BE2C (cell line): Measurements from ENCODE around the gene RNF130.

Experiments used
- DNase-seq: peaks from one replicate; pipeline ENCODE4 v3.0.0-alpha.2; 2020
- H3K27me3 ChIP-seq: fragments of 250-450 bp; sonication (Bioruptor Pico); 2 replicates; pipeline ENCODE4 v1.5.1; 2020; ENCODE audit warnings: mild to moderate bottlenecking
- H3K36me3 ChIP-seq: fragments of 250-450 bp; sonication (Bioruptor Pico); 2 replicates; pipeline ENCODE4 v1.5.1; 2020; ENCODE audit warnings: mild to moderate bottlenecking
- H3K4me1 ChIP-seq: fragments of 250-450 bp; sonication (Bioruptor Pico); 2 replicates; pipeline ENCODE4 v1.5.1; 2020
- H3K4me3 ChIP-seq: 2 replicates; pipeline ENCODE4 v1.5.1; 2011; ENCODE audit warnings: low read depth, low read length
- H3K9me3 ChIP-seq: fragments of 250-450 bp; sonication (Bioruptor Pico); 2 replicates; pipeline ENCODE4 v1.5.1; 2020
- CTCF ChIP-seq: IDR thresholded peaks from 2 replicates; pipeline ENCODE4 v1.5.1; 2012; ENCODE audit warnings: mild to moderate bottlenecking, low read depth, low read length

The RNF130 gene

DNA sequence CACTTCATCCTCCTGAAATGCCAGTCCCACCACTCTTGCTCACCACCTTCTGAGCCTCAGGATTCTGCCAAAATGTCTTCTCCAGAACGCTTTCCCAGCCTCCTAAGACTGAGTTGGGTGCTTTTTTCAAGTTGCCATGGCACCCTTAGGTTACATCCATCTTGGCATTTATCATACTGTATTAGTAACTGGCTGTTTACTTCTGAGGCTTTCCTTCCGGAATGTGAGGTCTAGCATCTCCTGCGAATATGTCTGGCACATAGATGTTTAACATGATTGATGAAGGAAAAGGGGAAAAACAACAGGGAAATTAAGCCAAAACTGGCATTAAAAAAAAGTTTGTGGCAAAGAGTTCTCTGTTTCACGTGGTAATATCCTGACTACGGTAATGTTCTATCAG is 24.9 kb downstream of the RNF130 start:
- Histone ChIP-seq H3K9me3 (no peaks in the 10 kb centered on the region; the same call in 1 of the 2 replicates), H3K4me1 (no peaks in the 10 kb centered on the region; the same call in 1 of the 2 replicates), H3K4me3 (no peak overlapping the region), H3K27me3 (no peaks in the 10 kb centered on the region), H3K36me3 (no peaks in the 10 kb centered on the region)
- no peak for DNase-seq
- no peak for TF ChIP-seq CTCF

DNA sequence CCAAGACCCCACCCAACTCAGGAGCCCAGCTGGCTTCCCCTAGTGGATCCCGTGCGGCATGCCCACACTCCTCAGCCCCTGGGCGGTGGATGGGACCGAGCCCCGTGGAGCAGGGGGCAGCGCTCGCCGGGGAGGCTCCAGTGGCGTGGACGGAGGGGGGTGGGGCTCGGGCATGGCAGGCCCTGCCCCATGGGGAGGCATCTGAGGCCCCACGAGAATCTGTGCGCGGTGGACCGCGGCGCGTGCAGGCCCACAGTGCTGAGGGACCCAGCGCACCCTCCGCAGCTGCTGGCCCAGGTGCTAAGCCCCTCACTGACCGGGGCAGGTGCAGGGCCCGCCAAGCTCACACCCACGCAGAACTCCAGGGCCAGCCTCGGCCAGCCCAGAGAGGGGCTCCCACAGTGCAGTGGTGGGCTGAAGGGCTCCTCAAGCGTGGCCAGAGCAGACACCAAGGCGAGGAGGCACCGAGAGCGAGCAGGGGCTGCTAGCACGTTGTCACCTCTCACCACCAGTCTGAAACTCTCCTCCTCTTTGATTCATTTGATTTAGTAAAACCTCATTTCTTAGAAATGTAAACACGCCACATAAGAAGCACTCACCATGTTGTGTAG is 25.6 kb downstream of the RNF130 start:
- H3K9me3 ChIP-seq: no peaks in the 10 kb centered on the region; the same call in 1 of the 2 replicates
- no peak overlapping the region for H3K4me3 ChIP-seq
- no peaks in the 10 kb centered on the region for H3K27me3 ChIP-seq
- H3K36me3 ChIP-seq: no peaks in the 10 kb centered on the region
- DNase-seq: no peak
- TF ChIP-seq CTCF: no peak
- no peaks in the 10 kb centered on the region; the same call in 1 of the 2 replicates for H3K4me1 ChIP-seq

- Histone ChIP-seq H3K4me1 (no peaks in the 10 kb centered on the region), H3K36me3 (no peaks in the 10 kb centered on the region; the same call in 1 of the 2 replicates), H3K4me3 (no peak overlapping the region), H3K9me3 (no peaks in the 10 kb centered on the region; the same call in 1 of the 2 replicates), H3K27me3 (no peaks in the 10 kb centered on the region)
- no peak for DNase-seq
- TF ChIP-seq CTCF: no peak
Measured at GRCh38 chr5:180043377-180043776, 28.2 kb downstream of the RNF130 start.

DNA sequence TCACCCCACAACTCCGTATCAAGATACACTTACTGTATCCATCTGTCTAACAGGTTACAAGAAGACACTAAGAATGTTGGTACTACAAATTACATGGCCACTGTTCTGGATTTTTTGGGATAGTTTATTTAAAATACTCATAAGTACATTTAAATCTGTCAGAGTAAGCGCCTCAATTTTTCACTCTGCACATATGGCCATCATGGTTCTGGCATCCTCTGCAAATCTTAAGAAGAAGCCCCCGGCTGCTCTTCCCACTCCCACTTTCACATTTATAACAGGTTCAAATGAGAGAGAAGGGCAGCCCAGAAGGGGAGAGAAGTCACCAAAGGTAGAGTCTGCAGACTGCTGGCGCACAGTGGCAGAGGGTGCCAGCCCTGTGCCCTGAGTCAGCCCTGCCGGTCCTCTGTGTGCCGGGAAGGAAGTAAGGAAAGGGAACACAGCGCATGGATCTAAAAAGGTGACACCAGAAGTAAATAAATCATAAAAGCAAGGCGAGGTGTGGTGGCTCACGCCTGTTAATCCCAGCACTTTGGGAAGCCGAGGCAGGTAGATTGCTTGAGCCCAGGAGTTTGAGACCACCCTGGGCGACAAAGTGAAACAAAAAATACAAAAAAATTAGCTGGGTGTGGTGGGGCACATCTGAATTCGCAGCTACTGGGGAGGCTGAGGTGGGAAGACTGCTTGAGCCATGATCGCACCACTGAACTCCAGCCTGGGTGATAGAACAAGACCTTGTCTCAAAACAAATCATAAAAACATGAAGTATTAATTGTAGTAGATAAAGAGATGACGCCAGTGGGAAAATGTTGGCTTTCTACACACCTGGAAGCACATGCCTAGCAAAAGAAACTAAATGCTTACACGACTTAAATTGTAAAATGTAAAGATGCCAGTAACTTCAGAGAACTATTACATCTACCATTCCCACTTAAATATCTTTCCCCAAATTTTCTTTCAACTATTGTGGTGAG is 30.0 kb downstream of the RNF130 start:
- Histone ChIP-seq H3K27me3 (no peaks in the 10 kb centered on the region), H3K4me1 (no peaks in the 10 kb centered on the region), H3K4me3 (no peak overlapping the region), H3K36me3 (no peaks in the 10 kb centered on the region; the same call in none of the 2 replicates), H3K9me3 (no peaks in the 10 kb centered on the region; the same call in 1 of the 2 replicates)
- TF ChIP-seq CTCF: no peak
- no peak for DNase-seq

DNA sequence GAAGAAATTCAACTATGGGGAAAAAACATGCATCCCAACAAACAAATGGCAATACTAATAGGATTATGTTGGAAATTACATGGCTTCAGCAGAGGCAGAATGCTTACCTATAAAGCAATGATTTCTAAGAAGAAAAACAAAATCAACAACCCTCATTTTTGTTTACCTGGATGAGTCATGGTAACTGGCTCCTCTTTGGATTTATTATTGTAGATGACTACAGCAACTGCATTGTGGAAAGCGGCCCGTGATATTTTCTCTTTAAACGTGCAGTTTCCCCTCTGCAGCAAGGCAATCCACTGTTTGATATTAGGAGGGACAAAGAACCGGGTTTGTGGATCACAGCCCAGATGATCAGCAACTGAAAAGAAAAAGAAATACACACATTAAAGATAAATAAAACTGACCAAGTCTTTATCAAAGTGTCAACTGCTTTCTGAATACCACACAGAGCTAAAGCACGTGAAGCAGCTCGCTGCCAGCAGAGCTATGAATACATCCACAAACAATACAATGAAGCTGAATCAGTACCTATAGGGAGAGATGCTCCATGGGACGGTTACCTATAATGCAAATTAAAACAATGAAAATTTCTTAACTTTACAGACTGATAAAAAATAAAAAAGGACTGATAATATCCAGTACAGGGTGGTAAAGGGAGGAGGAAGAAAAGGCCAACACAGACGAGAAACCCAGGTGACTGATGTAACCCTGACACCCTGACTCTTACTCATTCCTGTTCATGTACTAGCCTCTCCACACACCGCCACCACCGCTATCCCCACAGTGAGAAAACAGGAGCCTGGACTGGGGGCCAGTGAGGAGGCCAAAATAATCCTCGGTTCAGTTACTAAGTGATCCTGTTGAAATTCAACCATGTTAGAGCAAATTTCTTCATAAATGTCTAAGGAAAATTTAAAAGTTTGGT is 31.0 kb downstream of the RNF130 start:
- DNase-seq: no peak
- Histone ChIP-seq H3K4me3 (no peak overlapping the region), H3K9me3 (no peaks in the 10 kb centered on the region), H3K4me1 (no peaks in the 10 kb centered on the region), H3K27me3 (no peaks in the 10 kb centered on the region), H3K36me3 (no peaks in the 10 kb centered on the region; the same call in none of the 2 replicates)
- no peak for TF ChIP-seq CTCF
